ENCODE data around the gene CYP51A1.
"Not testable (repeated sequence)": the region's sequence is repeated elsewhere in the genome, so short reads cannot be mapped to it uniquely, and the experiment has no call there.

CYP51A1 gene

DNA sequence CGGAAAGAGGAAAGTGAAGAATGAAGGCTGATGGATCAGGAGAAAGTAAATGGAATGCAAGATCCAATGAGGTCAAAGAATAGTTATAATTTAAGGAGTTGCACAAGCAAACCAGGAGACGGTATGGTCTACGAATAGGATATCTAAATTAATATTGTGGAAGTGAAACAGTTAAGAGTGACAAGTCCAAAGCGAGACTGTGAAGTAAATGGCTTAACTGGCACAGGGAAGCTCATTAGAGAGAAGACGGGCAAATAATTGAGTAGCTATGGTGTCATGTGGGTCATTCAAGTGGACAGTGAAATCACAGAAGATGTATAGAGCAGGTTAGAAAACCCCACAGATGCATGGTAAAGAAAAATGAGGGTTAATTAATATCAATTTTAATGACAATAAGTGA is 3.2 kb downstream of the CYP51A1 start:
- no peak for DNase-seq (ENCODE audit: low read depth in 2 of 2)

DNA sequence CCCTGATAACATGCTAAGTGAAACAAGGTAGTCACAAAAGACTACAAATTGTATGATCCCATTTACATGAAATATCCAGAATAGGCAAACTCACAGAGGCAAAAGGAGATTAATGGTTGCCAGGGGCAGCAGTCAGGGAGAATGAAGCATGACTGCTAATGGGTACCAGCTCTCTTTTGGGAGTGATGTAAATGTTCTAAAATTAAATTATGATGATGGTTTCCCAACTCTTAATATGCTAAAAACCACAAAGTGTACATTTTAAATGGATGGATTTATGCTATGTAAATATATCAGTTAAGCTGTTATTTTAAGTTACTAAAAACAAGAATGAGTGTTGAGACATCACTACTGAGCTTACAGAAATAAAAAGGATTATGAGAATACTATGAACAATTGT is 12.6 kb downstream of the CYP51A1 start:
- no peak for DNase-seq (ENCODE audit: low read depth in 2 of 2)

DNA sequence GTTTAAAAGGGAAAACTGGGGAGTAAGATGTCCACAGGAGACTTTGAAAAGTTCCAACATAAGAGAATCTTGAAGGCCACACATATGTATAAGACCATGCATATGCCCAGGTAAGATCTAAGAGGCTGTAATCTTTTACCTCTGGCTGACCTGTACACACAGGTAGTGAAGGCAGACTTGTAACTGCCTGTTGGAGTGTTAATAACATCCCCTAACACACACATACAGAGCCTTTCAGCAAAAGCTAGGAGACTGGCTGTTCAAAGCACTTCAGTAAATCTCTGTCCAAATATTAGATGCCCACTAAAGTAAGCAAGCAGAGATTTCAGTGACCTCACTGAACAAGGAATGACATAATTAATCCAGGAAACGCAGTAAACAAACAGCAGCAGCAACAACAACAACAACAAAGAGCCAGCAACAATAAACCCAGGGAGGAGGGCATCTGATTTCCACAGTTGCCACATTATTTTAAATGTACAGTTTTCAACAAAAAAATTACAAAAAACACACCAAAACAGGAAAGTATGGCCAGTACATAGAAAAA is 15.0 kb downstream of the CYP51A1 start:
- no peak for DNase-seq (ENCODE audit: low read depth in 2 of 2)

DNA sequence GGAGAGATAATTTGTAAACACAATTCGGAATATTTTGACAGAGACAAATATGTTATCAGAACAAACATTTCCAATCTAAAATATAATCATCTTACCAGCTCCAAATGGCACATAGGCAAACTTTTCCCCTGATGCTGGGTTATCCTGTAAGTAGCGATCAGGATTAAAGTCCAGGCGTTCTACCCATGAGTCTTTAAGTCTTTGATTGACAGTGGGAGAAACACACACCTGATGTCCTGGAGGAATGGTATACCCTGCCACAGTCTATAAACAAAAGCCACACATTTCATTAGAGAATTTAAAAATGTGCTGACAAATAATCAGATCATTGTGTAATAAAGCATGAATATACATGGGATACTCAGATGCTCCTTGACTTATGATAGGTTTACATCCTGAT is 17.3 kb downstream of the CYP51A1 start:
- DNase-seq (ENCODE audit: low read depth in 2 of 2): no peak

DNA sequence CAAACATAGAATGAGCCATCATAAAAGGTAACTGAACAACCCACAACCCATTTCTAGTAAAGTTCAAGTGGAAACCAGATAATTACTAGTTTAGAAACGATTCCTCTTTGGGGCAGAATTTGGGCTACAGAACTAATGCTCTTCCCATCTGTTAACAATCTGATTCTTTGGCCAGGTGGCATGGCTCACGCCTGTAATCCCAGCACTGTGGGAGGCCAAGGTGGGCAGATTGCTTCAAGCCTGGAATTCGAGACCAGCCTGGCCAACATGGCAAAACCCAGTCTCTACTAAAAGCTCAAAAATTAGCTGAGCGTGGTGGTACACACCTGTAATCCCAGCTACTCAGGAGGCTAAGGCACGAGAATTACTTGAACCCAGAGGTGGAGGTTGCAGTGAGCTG is 18.5 kb downstream of the CYP51A1 start:
- DNase-seq (ENCODE audit: low read depth in 2 of 2): no peak

DNA sequence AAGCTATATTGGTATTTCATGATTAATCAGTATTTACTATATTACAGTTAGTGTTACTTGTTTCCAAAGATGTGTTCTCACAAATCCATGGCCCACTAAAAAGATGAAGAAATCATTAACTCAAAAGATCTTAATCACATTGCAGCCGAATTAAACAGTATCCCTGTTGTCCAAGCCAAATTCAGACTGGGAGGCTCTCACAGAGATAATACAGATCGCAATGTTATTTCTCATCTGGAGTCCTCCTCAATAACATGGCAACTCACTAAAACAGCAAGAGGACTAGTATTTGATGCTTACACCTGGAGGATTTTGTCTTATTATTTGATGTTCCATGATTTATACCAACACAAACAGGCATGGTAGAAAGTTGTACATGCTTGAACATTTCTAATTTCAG is 23.4 kb downstream of the CYP51A1 start:
- DNase-seq (ENCODE audit: low read depth in 2 of 2): no peak

DNA sequence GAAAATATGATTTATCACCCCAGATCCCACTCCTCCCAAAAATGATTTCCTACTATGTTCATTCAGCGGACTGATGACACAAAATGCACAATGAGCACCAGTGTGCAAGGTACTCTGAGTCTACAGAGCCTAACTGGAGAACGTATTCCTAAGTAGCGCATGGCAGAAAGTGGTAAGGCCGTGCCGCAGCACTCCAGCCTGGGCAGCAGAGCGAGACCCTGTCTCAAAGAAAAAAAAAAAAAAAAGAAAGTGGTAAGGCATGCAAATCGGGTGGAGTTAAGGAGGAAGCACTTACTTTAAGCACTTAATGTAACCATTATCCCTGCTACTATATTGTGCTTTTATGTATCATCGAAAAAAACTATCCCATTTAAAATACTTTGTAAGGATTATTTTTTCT is 25.5 kb downstream of the CYP51A1 start:
- no peak for DNase-seq (ENCODE audit: low read depth in 2 of 2)

DNA sequence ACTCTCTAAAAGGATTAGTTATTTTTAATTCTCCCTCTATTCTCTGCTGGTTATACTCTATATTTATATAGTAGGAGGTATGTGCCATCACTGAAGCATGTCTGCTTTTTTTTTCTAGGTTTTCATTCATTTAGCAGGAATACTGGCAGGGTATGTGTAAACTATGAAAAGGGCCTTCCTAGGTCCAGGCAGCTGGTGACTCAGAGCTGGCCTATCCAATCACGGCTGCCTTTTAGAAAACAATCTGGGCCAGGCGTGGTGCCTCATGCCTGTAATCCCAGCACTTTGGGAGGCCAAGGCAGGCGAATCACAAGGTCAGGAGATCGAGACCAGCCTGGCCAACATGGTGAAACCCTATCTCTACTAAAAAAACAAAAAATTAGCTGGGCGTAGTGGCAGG is 31.4 kb downstream of the CYP51A1 start:
- DNase-seq (ENCODE audit: low read depth in 2 of 2): not testable (repeated sequence)

DNA sequence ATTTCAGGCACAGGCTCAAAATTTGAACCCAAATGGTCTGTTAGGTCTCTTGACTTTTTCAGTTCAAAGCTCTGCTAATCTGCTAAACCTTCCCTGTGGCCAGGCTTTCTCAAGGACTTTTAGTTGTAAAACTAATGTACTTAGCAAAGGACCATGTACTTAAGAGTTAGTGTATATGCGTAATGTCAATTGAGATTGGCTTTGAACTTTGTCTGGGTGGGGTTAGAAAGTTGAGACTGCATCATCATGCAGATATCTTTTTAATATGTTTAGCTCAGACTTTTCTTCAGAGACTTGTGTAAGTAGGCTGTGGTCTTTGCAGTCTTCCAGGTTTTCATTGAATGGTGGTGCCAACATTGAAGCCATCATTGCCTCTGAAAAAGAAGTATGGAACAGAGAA is 33.7 kb downstream of the CYP51A1 start:
- DNase-seq (ENCODE audit: low read depth in 2 of 2): no peak

DNA sequence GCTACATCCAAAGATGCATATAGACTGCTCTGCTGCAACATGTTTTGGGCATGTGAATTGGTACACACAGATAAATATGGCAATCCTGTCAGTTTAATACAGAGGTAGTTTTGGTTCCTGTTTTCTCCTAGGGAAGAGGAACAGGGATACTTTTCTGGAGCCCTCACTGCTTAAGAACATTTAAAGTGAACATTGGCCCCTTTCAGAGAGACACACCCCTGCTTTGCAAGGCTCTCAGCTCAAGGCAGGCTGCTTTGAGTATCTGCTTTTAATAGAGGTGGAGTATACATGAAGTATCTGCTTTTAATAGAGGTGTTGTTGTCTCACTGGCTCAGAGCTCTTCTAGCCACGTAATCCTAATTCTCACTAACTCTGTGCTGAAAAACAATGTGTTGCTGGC is 38.9 kb downstream of the CYP51A1 start:
- no peak for DNase-seq (ENCODE audit: low read depth in 2 of 2)

DNA sequence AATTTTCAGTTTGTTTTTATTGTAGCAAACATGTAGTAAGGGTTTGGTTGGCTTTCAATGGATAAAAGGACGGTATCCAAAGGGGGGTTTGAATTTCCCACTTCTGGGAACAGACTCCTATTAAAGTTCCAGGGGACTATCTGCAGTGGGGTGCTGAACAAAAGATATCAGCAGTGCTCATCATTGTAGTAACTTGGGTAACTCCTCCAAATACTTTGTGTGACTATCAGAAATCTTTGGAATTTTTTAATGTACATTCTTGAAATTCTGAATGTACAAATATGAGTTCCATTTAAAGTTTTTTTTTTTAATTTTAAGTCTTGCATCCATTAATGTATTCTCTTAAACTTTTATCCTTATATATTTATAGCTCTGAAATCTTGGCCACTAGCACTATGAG is 42.1 kb downstream of the CYP51A1 start:
- DNase-seq (ENCODE audit: low read depth in 2 of 2): no peak

DNA sequence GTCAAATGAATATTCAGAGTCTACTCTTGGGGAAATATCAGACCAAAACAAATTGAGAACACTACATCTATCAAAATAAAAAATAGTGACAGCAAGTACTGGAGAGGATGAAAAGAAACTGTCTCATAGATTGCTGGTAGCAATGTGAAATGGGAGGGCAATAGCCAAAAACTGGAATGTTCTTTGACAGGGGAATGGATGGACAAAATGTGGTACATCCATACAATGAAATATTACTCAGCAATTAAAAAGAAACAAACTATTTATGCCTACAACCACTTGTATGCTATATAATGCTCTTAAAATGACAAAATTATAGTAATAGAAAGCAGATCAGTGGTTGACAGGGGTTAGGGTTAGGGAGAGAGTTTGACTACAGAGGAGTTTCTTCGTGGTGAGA is 46.0 kb downstream of the CYP51A1 start:
- no peak for DNase-seq (ENCODE audit: low read depth in 2 of 2)

DNA sequence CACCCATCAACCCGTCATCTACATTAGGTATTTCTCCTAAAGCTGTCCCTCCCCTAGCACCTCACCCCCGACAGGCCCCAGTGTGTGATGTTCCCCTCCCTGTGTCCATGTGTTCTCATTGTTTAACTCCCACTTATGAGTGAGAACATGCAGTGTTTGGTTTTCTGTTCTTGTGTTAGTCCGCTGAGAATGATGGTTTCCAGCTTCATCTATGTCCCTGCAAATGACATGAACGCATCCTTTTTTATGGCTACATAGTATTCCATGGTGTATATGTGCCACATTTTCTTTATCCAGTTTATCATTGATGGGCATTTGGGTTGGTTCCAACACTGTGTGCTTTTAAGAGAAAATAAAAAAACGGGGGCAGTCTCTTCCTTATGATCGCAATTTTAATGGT is 50.4 kb downstream of the CYP51A1 start:
- DNase-seq (ENCODE audit: low read depth in 2 of 2): not testable (repeated sequence)

DNA sequence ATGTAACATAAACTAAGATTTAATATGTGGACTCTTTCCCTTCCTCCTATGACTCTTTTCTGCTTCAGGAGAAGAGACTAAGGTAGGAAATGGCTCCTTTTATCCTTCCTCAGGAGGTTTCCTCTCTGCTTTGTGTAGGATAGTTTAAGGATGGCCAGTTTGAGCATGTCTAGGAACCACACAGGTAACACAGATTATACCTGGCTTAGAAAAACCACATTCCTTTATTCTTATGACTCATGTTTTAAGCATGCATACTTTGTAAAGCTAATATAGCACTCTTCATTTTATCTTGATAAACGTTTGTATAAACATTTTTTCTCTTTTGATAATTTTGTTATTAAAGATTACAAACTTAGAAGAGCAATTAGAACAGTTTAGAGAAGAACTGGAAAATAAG is 57.8 kb downstream of the CYP51A1 start:
- DNase-seq (ENCODE audit: low read depth in 2 of 2): no peak

DNA sequence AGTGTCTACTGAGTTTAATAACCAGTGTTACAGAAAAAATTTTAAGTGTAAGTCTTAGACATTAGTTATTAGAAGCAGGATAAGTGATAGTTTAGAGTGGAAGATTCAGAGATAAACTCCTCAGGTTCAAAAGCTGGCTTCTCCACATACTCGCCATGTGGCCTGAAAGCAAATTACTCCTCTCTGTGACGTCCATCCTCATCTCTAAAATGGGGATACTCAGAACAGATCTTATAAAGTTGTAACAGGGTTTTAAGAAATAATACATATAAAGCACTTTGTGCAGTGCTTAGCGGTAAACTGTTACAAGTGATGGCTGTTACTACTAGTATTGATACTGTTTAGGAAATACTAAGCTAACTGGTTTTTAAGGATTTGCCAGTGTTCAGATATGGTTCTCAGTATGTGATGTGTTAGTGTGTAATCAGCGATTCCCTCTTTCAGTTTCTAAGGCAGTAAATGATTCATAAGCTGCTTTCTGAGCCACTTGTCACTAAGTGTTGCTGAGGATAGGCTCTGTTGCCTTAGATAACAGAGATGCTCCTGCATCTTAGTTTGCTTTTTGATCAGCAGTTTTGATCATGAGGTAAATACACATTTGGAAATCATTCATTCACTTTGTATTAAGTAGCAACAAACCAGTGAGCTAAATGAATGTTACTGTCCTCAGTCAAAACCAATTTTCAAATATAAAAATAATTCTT is 58.7 kb downstream of the CYP51A1 start:
- no peak for DNase-seq (ENCODE audit: low read depth in 2 of 2)

DNA sequence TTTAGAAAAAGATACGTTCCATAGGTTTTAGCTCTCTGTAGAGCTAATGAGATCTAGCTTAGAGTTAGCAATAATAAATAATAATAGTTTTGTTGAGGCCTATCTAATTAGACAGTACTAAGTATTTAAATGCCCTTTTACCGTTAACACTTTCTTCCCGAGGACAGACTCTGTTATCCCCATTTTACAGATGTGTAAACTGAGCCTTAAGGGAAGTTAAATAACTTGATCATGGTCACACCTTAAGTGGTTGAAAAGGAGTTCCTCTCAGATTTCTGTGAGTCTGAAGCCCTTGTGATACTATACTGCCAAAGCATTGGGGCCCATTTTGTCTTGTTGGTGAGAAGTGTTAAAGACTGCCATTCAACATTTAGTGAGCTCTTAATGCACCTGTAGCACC is 61.6 kb downstream of the CYP51A1 start:
- no peak for DNase-seq (ENCODE audit: low read depth in 2 of 2)

DNA sequence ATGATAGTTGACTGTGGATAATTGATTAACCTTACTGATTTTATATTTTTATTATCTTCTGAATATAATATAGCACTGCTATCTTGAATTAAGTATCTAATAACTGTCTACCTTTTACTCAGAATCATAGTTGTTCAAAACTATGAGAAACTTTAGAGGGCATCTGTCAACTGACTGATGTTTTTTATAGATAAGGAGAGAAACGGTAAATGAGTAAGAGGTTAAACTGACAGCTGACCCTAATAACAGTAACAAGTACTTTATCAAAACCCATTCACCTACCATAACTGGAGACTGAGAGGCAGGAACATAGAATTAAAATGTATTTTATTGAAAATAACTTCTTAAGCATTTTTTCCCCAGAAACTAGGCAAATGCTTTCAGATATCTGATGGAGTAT is 62.2 kb downstream of the CYP51A1 start:
- DNase-seq (ENCODE audit: low read depth in 2 of 2): no peak

DNA sequence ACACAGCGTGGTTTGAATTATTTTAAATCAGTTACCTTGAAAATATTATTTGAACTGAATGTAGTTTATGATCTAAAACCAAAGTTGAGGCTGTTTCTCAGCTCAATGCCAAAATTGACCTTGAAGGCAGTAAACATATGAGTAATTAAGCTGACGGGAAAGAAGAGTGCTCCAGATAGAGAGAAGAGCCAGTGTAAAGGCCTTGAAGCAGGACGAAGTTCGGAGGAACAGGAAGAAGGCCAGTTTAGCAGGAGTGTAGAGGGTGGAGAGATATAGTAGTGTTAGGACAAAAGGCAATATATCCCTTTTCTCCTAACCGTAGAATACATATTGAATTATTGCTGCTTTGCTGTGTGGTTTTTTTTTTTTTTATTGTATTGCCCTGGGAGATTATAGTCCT is 63.2 kb downstream of the CYP51A1 start:
- no peak for DNase-seq (ENCODE audit: low read depth in 2 of 2)

DNA sequence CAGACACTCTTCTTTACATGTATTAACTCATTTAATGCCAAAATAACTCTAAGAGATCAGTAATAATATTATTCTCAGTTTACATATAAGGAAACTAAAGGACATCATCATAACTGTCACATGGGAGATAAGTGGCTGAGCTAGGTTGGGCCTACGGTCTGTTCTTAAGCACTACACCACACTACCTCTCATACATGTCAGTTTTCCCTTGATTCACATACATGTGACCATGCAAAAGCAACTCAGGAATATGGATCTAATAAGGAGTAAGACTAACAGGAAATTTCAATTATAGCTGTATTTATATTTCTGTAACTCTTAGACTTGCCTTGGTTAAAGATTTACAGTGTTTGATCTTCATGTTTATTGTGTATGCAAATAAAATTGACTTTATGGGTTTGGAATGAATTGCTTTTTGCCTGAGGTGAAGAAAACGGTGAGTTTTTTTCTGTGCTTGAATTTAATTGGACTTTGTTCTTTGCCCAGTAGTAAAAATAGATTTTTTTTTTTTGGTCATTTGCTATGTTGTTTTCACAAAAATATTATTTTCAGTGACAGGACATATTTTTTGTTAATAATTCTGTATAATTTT is 69.7 kb downstream of the CYP51A1 start:
- no peak for DNase-seq (ENCODE audit: low read depth in 2 of 2)
